DND-41 (cell line): ENCODE measurements around the gene SCGB3A1.

ENCODE experiments used
- CTCF ChIP-seq: IDR thresholded peaks from 2 replicates; pipeline ENCODE4 v1.5.1; 2012; ENCODE audit warnings: borderline replicate concordance, low read length, moderate library complexity, mild to moderate bottlenecking; ENCODE audit not compliant: poor library complexity, severe bottlenecking; ENCODE audit errors: extremely low read depth
- EZH2 ChIP-seq: IDR thresholded peaks from 3 replicates; pipeline ENCODE4 v1.6.1; 2012; ENCODE audit warnings: borderline replicate concordance, low read depth, mild to moderate bottlenecking, moderate library complexity, low read length, inconsistent platforms; ENCODE audit not compliant: severe bottlenecking

DNA sequence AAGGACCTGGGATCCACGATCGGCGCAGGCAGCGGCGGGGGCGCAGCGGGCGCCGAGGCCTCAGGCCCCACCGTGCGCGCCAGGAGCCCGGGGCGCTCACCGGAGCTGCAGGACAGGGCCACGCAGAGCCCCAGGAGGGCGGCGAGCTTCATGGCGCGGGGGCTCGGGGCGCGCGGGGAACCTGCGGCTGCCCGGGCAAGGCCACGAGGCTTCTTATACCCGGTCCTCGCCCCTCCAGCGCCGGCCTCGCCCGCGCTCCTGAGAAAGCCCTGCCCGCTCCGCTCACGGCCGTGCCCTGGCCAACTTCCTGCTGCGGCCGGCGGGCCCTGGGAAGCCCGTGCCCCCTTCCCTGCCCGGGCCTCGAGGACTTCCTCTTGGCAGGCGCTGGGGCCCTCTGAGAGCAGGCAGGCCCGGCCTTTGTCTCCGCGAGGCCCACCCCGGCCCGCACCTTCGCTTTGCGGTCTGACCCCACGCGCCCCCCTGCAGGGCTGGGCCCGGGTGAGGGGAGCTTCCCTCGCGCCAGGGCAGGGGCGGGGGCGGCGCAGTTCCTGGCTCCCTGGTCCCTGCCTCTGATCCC is at the start of gene SCGB3A1:
- TF ChIP-seq CTCF = no peak
- no peak for TF ChIP-seq EZH2
